HCT116 (cell line): Measurements from ENCODE around the gene WDR55.

Experiments
- CEBPB ChIP-seq: IDR thresholded peaks from 2 replicates; pipeline ENCODE4 v1.6.1; 2012; ENCODE audit warnings: low read depth
- CTCF ChIP-seq, 3 experiments: fragments of 200-600 bp in 1 of 3; sonication (generic) in 1 of 3; IDR thresholded peaks in 2 of 3; conservative IDR thresholded peaks in 1 of 3; 2 replicates each; pipeline ENCODE4 v1.5.1; 2012 to 2017; ENCODE audit warnings: low read depth in 2 of 3, low read length in 2 of 3, antibody characterized with exemption in 1 of 3, borderline replicate concordance in 1 of 3, control low read depth in 1 of 3, mild to moderate bottlenecking in 1 of 3, mixed read lengths in 1 of 3, mixed run types in 1 of 3, moderate library complexity in 1 of 3; ENCODE audit not compliant: insufficient read depth in 1 of 3
- EGR1 ChIP-seq: IDR thresholded peaks from 2 replicates; pipeline ENCODE4 v1.6.1; 2012; ENCODE audit warnings: low read depth
- ELF1 ChIP-seq: IDR thresholded peaks from 2 replicates; pipeline ENCODE4 v1.6.1; 2012; ENCODE audit warnings: low read depth, borderline replicate concordance
- EZH2 ChIP-seq: fragments of 200-600 bp; sonication (generic); IDR thresholded peaks from 2 replicates; pipeline ENCODE4 v1.6.1; 2017; ENCODE audit warnings: antibody characterized with exemption, mixed run types
- EZH2phosphoT487 ChIP-seq: fragments of 200-600 bp; IDR thresholded peaks from 2 replicates; pipeline ENCODE4 v1.6.1; 2018; ENCODE audit warnings: antibody characterized with exemption, borderline replicate concordance
- JUND ChIP-seq: IDR thresholded peaks from 2 replicates; pipeline ENCODE4 v1.6.1; 2012
- POLR2A ChIP-seq: IDR thresholded peaks from 2 replicates; pipeline ENCODE4 v1.7.0; 2011; ENCODE audit warnings: borderline replicate concordance; ENCODE audit not compliant: insufficient read depth, insufficient read length; ENCODE audit errors: extremely low read depth
- POLR2AphosphoS5 ChIP-seq: IDR thresholded peaks from 2 replicates; pipeline ENCODE4 v1.6.1; 2011; ENCODE audit warnings: mild to moderate bottlenecking, low read depth, low read length, moderate library complexity
- RAD21 ChIP-seq: IDR thresholded peaks from 2 replicates; pipeline ENCODE4 v1.6.1; 2012; ENCODE audit warnings: low read depth, mild to moderate bottlenecking
- SP1 ChIP-seq: IDR thresholded peaks from 2 replicates; pipeline ENCODE4 v1.6.1; 2012; ENCODE audit warnings: low read depth
- SRF ChIP-seq: IDR thresholded peaks from 2 replicates; pipeline ENCODE4 v1.6.1; 2012; ENCODE audit warnings: low read depth
- TF ChIP-seq, protein P1 (sequence below): IDR thresholded peaks from 2 replicates; pipeline ENCODE4 v1.6.1; 2012
- TF ChIP-seq, protein P2 (sequence below): IDR thresholded peaks from 2 replicates; pipeline ENCODE4 v1.6.1; 2011; ENCODE audit warnings: mild to moderate bottlenecking, low read length, moderate library complexity; ENCODE audit not compliant: insufficient replicate concordance; ENCODE audit errors: extremely low read depth

GRCh38 chr5:140627972-140628371 lies 36.7 kb upstream of the WDR55 start:
- TF ChIP-seq EZH2phosphoT487, result no peak
- TF ChIP-seq POLR2A, result no peak
- TF ChIP-seq, protein P1, sequence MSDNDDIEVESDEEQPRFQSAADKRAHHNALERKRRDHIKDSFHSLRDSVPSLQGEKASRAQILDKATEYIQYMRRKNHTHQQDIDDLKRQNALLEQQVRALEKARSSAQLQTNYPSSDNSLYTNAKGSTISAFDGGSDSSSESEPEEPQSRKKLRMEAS, result no peak
- TF ChIP-seq EZH2, result no peak
- no peak for TF ChIP-seq RAD21
- no peak for TF ChIP-seq CTCF (IDR thresholded peaks at IDR 0.05 in 2 of 3, conservative IDR thresholded peaks at IDR 0.05 in 1 of 3; ENCODE audit: borderline replicate concordance in 1 of 3, insufficient read depth in 1 of 3, low read depth in 2 of 3, low read length in 2 of 3)
- no peak for TF ChIP-seq POLR2AphosphoS5
- TF ChIP-seq SRF, result no peak
- no peak for TF ChIP-seq JUND
- no peak for TF ChIP-seq EGR1
- TF ChIP-seq CEBPB, result no peak
- no peak for TF ChIP-seq ELF1
- no peak for TF ChIP-seq SP1
- TF ChIP-seq, protein P2, sequence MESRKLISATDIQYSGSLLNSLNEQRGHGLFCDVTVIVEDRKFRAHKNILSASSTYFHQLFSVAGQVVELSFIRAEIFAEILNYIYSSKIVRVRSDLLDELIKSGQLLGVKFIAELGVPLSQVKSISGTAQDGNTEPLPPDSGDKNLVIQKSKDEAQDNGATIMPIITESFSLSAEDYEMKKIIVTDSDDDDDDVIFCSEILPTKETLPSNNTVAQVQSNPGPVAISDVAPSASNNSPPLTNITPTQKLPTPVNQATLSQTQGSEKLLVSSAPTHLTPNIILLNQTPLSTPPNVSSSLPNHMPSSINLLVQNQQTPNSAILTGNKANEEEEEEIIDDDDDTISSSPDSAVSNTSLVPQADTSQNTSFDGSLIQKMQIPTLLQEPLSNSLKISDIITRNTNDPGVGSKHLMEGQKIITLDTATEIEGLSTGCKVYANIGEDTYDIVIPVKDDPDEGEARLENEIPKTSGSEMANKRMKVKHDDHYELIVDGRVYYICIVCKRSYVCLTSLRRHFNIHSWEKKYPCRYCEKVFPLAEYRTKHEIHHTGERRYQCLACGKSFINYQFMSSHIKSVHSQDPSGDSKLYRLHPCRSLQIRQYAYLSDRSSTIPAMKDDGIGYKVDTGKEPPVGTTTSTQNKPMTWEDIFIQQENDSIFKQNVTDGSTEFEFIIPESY, result no peak
